Neural crest cell (in vitro differentiated cells): ENCODE data around the gene FABP6. TPM values are rescaled to one million over a fixed set of nuclear protein-coding genes. Genes with fewer than 3 reads are reported as not detected.

Experiments
- DNase-seq: peaks from one replicate; pipeline ENCODE4 v3.0.0; 2021; ENCODE audit warnings: low read depth, mixed read lengths, low spot score
- H3K27ac Mint-ChIP-seq: one replicate; pipeline ENCODE4 v1.8.0; 2021; ENCODE audit warnings: mild to moderate bottlenecking, mixed read lengths; ENCODE audit not compliant: unreplicated experiment
- H3K27me3 Mint-ChIP-seq: 2 replicates; pipeline ENCODE4 v1.8.0; 2021; ENCODE audit warnings: low read depth, mild to moderate bottlenecking, mixed read lengths
- H3K36me3 Mint-ChIP-seq: 2 replicates; pipeline ENCODE4 v1.8.0; 2021; ENCODE audit warnings: low read depth, mild to moderate bottlenecking, mixed read lengths
- H3K4me1 Mint-ChIP-seq: 2 replicates; pipeline ENCODE4 v1.8.0; 2021; ENCODE audit warnings: mixed read lengths
- H3K4me3 Mint-ChIP-seq: one replicate; pipeline ENCODE4 v1.8.0; 2021; ENCODE audit warnings: mild to moderate bottlenecking, mixed read lengths
- H3K9me3 Mint-ChIP-seq: 2 replicates; pipeline ENCODE4 v1.8.0; 2021; ENCODE audit warnings: mixed read lengths
- long read RNA-seq: library from polyadenylated mRNA; unstranded; transcript quantifications from one replicate; pipeline ENCODE4 v2.0.0, GENCODE V29; 2020
- total RNA-seq: library from RNA; stranded (reverse); gene quantifications from 2 replicates; pipeline ENCODE4 v1.2.1, GENCODE V29; 2021
- TF ChIP-seq, protein P1 (sequence below): fragments of 200-600 bp; sonication (generic); conservative IDR thresholded peaks from 2 replicates; pipeline ENCODE4 v1.5.0; 2021; ENCODE audit warnings: antibody characterized with exemption, mild to moderate bottlenecking

The FABP6 gene
- 1.3 and 1.5 TPM in 2 replicates for total RNA-seq
- long read RNA-seq = 0 reads

- H3K9me3 Mint-ChIP-seq = no peaks in the 10 kb centered on the region
- H3K4me3 Mint-ChIP-seq = no peak within 1 kb of the TSS
- H3K27ac Mint-ChIP-seq = no peak within 1 kb of the TSS
- TF ChIP-seq, protein P1, sequence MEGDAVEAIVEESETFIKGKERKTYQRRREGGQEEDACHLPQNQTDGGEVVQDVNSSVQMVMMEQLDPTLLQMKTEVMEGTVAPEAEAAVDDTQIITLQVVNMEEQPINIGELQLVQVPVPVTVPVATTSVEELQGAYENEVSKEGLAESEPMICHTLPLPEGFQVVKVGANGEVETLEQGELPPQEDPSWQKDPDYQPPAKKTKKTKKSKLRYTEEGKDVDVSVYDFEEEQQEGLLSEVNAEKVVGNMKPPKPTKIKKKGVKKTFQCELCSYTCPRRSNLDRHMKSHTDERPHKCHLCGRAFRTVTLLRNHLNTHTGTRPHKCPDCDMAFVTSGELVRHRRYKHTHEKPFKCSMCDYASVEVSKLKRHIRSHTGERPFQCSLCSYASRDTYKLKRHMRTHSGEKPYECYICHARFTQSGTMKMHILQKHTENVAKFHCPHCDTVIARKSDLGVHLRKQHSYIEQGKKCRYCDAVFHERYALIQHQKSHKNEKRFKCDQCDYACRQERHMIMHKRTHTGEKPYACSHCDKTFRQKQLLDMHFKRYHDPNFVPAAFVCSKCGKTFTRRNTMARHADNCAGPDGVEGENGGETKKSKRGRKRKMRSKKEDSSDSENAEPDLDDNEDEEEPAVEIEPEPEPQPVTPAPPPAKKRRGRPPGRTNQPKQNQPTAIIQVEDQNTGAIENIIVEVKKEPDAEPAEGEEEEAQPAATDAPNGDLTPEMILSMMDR = no peak
- no peaks in the 10 kb centered on the region for H3K36me3 Mint-ChIP-seq
- H3K27me3 Mint-ChIP-seq = no peaks in the 10 kb centered on the region
- no peak for DNase-seq
- no peaks in the 10 kb centered on the region for H3K4me1 Mint-ChIP-seq
Observed at GRCh38 chr5:160229190-160229742, at the start of gene FABP6. Gene FABP6, plus strand, starts transcription at chr5:160229506. Its CDS starts 52 bp downstream, at chr5:160229558.

- no peaks in the 10 kb centered on the region for H3K9me3 Mint-ChIP-seq
- no peak for DNase-seq
- H3K36me3 Mint-ChIP-seq = no peaks in the 10 kb centered on the region
- no peaks in the 10 kb centered on the region for H3K27me3 Mint-ChIP-seq
- no peak overlapping the region for H3K27ac Mint-ChIP-seq
- TF ChIP-seq, protein P1 = no peak
- peaks cover 7% of the 10 kb centered on the region for H3K4me1 Mint-ChIP-seq
- H3K4me3 Mint-ChIP-seq = no peak overlapping the region
Observed at GRCh38 chr5:160180931-160181330, 48.4 kb upstream of the FABP6 start.

GRCh38 chr5:160181965-160182622, 47.2 kb upstream of the FABP6 start:
- no peak for DNase-seq
- TF ChIP-seq, protein P1 = no peak
- Mint-ChIP-seq H3K27me3 (no peaks in the 10 kb centered on the region), H3K4me1 (peaks cover 7% of the 10 kb centered on the region), H3K9me3 (no peaks in the 10 kb centered on the region), H3K36me3 (no peaks in the 10 kb centered on the region), H3K4me3 (no peak overlapping the region), H3K27ac (no peak overlapping the region)

GRCh38 chr5:160183075-160183474, 46.2 kb upstream of the FABP6 start:
- Mint-ChIP-seq H3K9me3 (no peaks in the 10 kb centered on the region), H3K4me1 (peaks cover 7% of the 10 kb centered on the region), H3K27ac (no peak overlapping the region), H3K27me3 (no peaks in the 10 kb centered on the region), H3K36me3 (no peaks in the 10 kb centered on the region), H3K4me3 (no peak overlapping the region)
- no peak for DNase-seq
- TF ChIP-seq, protein P1 = no peak

- no peaks in the 10 kb centered on the region for H3K27me3 Mint-ChIP-seq
- no peaks in the 10 kb centered on the region for H3K36me3 Mint-ChIP-seq
- no peak for DNase-seq
- H3K4me3 Mint-ChIP-seq = no peak overlapping the region
- no peak overlapping the region for H3K27ac Mint-ChIP-seq
- peaks cover 11% of the 10 kb centered on the region for H3K4me1 Mint-ChIP-seq
- no peaks in the 10 kb centered on the region for H3K9me3 Mint-ChIP-seq
- TF ChIP-seq, protein P1 = no peak
Observed at GRCh38 chr5:160185626-160186360, 43.5 kb upstream of the FABP6 start.
